Measurements from ENCODE around the gene PRKN.

- TF ChIP-seq CTCF (conservative IDR thresholded peaks at IDR 0.05; ENCODE audit: low read depth, low read length): no peak
- TF ChIP-seq EZH2 (IDR thresholded peaks at IDR 0.05; ENCODE audit: borderline replicate concordance, low read depth, low read length, poor library complexity, severe bottlenecking): no peak
Measured at GRCh38 chr6:162244031-162244430, 483.5 kb downstream of the PRKN start.

Measured in A673 (cell line).